Fibroblast of villous mesenchyme (primary cell): Measurements from ENCODE around the gene AGBL4. TPM values are rescaled to one million over a fixed set of nuclear protein-coding genes. Genes with fewer than 3 reads are reported as not detected.

Source experiments
- DNase-seq: peaks from one replicate; pipeline ENCODE4 v3.0.0-alpha.2; 2010; ENCODE audit warnings: low read depth
- H3K4me3 ChIP-seq: 2 replicates; pipeline ENCODE4 v1.5.1; 2011; ENCODE audit warnings: low read depth, mild to moderate bottlenecking, low read length
- CTCF ChIP-seq: IDR thresholded peaks from 2 replicates; pipeline ENCODE4 v1.5.1; 2012; ENCODE audit warnings: low read depth, mild to moderate bottlenecking, low read length; ENCODE audit not compliant: insufficient read depth
- total RNA-seq: library from RNA; depleted of rRNA; stranded (reverse); fragments of >200 nt; gene quantifications from 2 replicates; pipeline ENCODE4 v1.2.3, GENCODE V29; 2012

Gene AGBL4
- total RNA-seq, 1 donor, result not detected

DNA sequence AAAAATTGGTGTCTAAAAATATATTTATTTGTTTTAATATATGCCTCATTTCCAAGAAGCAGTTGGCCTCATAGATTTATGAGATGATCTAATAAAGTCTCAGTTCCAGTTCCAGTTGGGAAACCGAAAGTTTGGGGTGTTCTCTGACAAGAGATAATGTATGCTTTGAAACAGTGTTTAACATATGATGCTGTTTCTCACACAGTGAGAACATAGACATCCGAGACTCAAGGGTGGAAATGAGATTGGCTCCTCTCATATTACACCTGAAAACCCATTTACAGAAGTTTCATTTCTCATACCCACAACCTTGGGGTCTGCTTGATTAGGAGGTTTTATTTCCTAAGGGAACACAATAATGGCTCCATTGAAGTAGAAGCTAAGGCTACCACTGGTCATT, 1046.5 kb downstream of the AGBL4 start:
- DNase-seq, result no peak
- TF ChIP-seq CTCF, result no peak
- no peak overlapping the region for H3K4me3 ChIP-seq

GRCh38 chr1:48969971-48970370, 1053.8 kb downstream of the AGBL4 start:
- H3K4me3 ChIP-seq, result no peak overlapping the region
- no peak for TF ChIP-seq CTCF
- no peak for DNase-seq

GRCh38 chr1:48967318-48967717, 1056.4 kb downstream of the AGBL4 start:
- no peak for DNase-seq
- no peak for TF ChIP-seq CTCF

GRCh38 chr1:48966583-48966982, 1057.2 kb downstream of the AGBL4 start:
- DNase-seq, result no peak
- H3K4me3 ChIP-seq, result no peak overlapping the region
- TF ChIP-seq CTCF, result no peak

More at GRCh38 chr1:48967318-48967717, 1056.4 kb downstream of the AGBL4 start:
- no peak overlapping the region for H3K4me3 ChIP-seq

DNA sequence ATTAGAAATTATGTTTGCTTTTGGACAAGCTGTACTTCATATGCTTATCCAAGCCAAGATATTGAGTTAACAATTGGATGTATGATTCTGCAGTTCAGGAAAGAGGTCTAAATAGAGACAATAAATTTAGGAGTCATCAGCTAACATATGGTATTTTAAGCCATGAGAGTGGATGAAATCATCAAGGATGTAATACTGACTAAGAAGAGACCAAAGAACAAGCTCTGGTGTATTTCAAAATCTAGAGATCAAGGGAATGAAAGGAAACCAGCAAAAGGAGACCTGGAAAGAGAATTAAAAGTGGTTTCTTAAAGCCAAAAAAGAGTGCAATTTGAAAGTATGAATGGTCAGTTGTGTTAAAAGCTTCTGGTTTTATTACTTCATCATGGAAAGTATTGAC, 1063.4 kb downstream of the AGBL4 start:
- no peak for DNase-seq
- TF ChIP-seq CTCF, result no peak
- H3K4me3 ChIP-seq, result no peak overlapping the region

DNA sequence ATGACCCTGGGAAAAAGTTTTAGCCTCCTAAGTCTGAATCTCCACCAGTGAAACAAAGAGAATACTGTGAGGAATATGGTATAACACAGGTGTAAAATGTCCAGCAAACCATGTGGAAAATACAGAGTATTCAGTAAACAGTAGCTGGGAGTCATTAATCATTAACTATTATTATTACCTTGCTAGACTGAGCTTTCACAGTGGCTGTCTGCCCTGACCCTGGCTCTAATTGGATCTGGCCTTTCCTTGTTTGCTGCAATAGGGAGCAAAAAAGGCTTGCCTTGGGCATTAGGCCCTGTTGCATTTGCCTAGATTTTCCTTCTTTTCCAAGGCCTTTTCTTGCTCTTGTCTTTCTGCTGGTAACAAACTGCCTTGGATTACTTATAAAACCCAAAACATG, 1068.0 kb downstream of the AGBL4 start:
- TF ChIP-seq CTCF, result no peak
- H3K4me3 ChIP-seq, result no peak overlapping the region
- DNase-seq, result no peak

DNA sequence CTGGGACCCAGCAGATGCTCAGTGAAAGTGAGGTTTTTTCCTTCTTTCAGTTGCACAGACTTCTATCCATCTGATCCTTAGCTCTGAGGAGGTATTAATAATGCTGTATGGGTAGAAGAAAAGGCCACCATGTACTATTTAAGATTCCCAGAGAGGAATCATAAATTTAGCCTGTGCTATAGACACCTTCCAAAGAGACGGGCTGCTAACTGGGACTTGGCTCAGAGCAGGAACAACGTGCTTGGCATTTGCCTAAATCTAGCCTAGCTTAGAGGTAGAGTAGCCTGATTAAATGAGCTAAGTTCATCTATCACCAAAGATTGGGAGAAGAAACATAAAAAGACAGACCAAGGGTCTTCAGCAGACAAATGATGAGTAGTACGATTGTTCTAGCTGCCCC, 1070.1 kb downstream of the AGBL4 start:
- no peak overlapping the region for H3K4me3 ChIP-seq
- DNase-seq, result no peak
- TF ChIP-seq CTCF, result no peak
